Mucosa of descending colon (tissue), 3 donors: Measurements from ENCODE around the gene PTPRH. TPM values are rescaled to one million over a fixed set of nuclear protein-coding genes. Genes with fewer than 3 reads are reported as not detected.
"Not testable (repeated sequence)": the region's sequence is repeated elsewhere in the genome, so short reads cannot be mapped to it uniquely, and the experiment has no call there.

ENCODE experiments used
- ATAC-seq: fragments of 200-7000 bp; cut with Tn5 transposase; one replicate; pipeline ENCODE4 v1.9.1; 2020; ENCODE audit warnings: mild to moderate bottlenecking, moderate library complexity
- DNase-seq, 3 donors: peaks; one replicate each; pipeline ENCODE4 v3.0.0-alpha.2; 2020
- H3K36me3 ChIP-seq: fragments of 200-600 bp; one replicate; pipeline ENCODE4 v1.8.0; 2021; ENCODE audit warnings: low read depth, mild to moderate bottlenecking
- H3K4me1 ChIP-seq: fragments of 200-600 bp; one replicate; pipeline ENCODE4 v1.8.0; 2021; ENCODE audit warnings: low read depth, mild to moderate bottlenecking
- H3K4me3 ChIP-seq: fragments of 200-600 bp; one replicate; pipeline ENCODE4 v1.8.0; 2021; ENCODE audit warnings: mild to moderate bottlenecking
- H3K9me3 ChIP-seq: fragments of 200-600 bp; one replicate; pipeline ENCODE4 v1.8.0; 2021; ENCODE audit warnings: mild to moderate bottlenecking
- CTCF ChIP-seq: fragments of 200-600 bp; IDR thresholded peaks from one replicate; pipeline ENCODE4 v1.8.0; 2022; ENCODE audit warnings: antibody characterized with exemption, mild to moderate bottlenecking
- intact Hi-C, 2 donors: fragments of 100-400 bp; cut with DNase I in 1 of 2; cut with micrococcal nuclease in 1 of 2; formaldehyde crosslinking; loops; one replicate each; pipeline versions ENCODE4 v1.11.0 to v1.11.1; 2022; cut with DNase I, micrococcal nuclease
- total RNA-seq, 3 donors: library from RNA; stranded (reverse); fragmentation: NEBNext Ultra II Directional in 2 of 3; extraction: Animal tissue kit (Norgen Biotek cat#: 25700) in 2 of 3; gene quantifications; one replicate each; pipeline versions ENCODE4 v1.2.1 to v1.2.4, GENCODE V29; 2021 to 2023
- donor health status: DM: no; HTN: no; CAD: no; lungs with moderate emphysema.
- donor health status: DM: no; HTN: no; CAD: no.
- donor health status: DM: no; HTN: yes; CAD: no.

Gene PTPRH
- total RNA-seq, 3 donors from 2014 or later, result 62.3 to 181 (median 94.8) TPM

- peaks cover 6% of the 10 kb centered on the region for H3K4me1 ChIP-seq
- TF ChIP-seq CTCF, result no peak
- no peak overlapping the region for H3K4me3 ChIP-seq
- ATAC-seq (no peak), DNase-seq (no peak)
- intact Hi-C loops, result no loop called here
- no peaks in the 10 kb centered on the region for H3K9me3 ChIP-seq
- no peaks in the 10 kb centered on the region for H3K36me3 ChIP-seq
Measured at GRCh38 chr19:55172741-55173140, 36.6 kb downstream of the PTPRH start.

DNA sequence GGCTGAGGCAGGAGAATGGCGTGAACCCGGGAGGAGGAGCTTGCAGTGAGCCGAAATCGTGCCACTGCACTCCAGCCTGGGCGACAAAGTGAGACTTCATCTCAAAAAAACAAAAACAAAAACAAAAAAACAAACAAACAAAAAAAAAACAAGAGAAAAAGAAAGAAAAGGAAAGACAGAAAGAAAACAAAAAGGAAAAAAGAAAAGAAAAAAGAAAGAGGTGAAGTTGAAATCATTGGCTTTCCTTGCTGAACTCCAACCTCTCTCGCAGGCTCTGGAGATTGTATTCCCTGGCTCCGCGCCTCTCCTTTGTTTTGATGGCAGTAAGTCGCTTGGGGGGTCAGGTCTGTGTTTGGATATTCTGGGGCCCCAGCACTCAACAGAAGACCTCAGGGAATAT is 37.0 kb downstream of the PTPRH start:
- H3K9me3 ChIP-seq, intact Hi-C loops, H3K4me3 ChIP-seq, DNase-seq, H3K36me3 ChIP-seq, ATAC-seq, H3K4me1 ChIP-seq: not testable (repeated sequence)

GRCh38 chr19:55171440-55171839 is 37.9 kb downstream of the PTPRH start:
- Histone ChIP-seq H3K4me3 (no peak overlapping the region), H3K9me3 (no peaks in the 10 kb centered on the region), H3K36me3 (no peaks in the 10 kb centered on the region), H3K4me1 (peaks cover 11% of the 10 kb centered on the region)
- no peak for ATAC-seq
- DNase-seq, result no peak
- intact Hi-C loops, result no loop called here
- TF ChIP-seq CTCF, result no peak

- no peak overlapping the region for H3K4me3 ChIP-seq
- TF ChIP-seq CTCF, result no peak
- no peak for ATAC-seq
- no peak for DNase-seq
- H3K4me1 ChIP-seq, result peaks cover 11% of the 10 kb centered on the region
- intact Hi-C loops, result no loop called here
- H3K9me3 ChIP-seq, result no peaks in the 10 kb centered on the region
- H3K36me3 ChIP-seq, result no peaks in the 10 kb centered on the region
Measured at GRCh38 chr19:55169136-55169535, 40.2 kb downstream of the PTPRH start.

GRCh38 chr19:55166530-55167268 is 42.6 kb downstream of the PTPRH start, which contains the start of gene DNAAF3:
Gene DNAAF3, minus strand, starts transcription at chr19:55166613. Its CDS starts 200 bp downstream, at chr19:55166413.
- H3K9me3 ChIP-seq, result no peaks in the 10 kb centered on the region
- H3K4me1 ChIP-seq, result peaks cover 5% of the 10 kb centered on the region
- TF ChIP-seq CTCF, result no peak
- DNase-seq (peak; percentile 93 to 94 (median 94)), ATAC-seq (peak; percentile 98)
- H3K4me3 ChIP-seq, result no peak within 1 kb of the TSS
- no peaks in the 10 kb centered on the region for H3K36me3 ChIP-seq
- intact Hi-C loops, result no loop called here

- ATAC-seq (peak; percentile 82), DNase-seq (peak; percentile 62 to 70 (median 67))
- Histone ChIP-seq H3K9me3 (no peaks in the 10 kb centered on the region), H3K4me3 (no peak overlapping the region), H3K4me1 (peaks cover 5% of the 10 kb centered on the region), H3K36me3 (no peaks in the 10 kb centered on the region)
- intact Hi-C loops, result no loop called here
- no peak for TF ChIP-seq CTCF
Measured at GRCh38 chr19:55165952-55166529, 43.3 kb downstream of the PTPRH start.
